ENCODE results near the gene FADS1. TPM values are rescaled to one million over a fixed set of nuclear protein-coding genes. Genes with fewer than 3 reads are reported as not detected.

FADS1 gene
- total and polyA plus RNA-seq, 12 donors = 28.3 to 410 (median 102) TPM

GRCh38 chr11:61787928-61788491 lies 28.8 kb downstream of the FADS1 start:
- peaks cover under 1 to 10% of the 10 kb centered on the region in 2 donors for H3K4me1 ChIP-seq (replicated peaks in 1 of 2)
- TF ChIP-seq, protein P1, sequence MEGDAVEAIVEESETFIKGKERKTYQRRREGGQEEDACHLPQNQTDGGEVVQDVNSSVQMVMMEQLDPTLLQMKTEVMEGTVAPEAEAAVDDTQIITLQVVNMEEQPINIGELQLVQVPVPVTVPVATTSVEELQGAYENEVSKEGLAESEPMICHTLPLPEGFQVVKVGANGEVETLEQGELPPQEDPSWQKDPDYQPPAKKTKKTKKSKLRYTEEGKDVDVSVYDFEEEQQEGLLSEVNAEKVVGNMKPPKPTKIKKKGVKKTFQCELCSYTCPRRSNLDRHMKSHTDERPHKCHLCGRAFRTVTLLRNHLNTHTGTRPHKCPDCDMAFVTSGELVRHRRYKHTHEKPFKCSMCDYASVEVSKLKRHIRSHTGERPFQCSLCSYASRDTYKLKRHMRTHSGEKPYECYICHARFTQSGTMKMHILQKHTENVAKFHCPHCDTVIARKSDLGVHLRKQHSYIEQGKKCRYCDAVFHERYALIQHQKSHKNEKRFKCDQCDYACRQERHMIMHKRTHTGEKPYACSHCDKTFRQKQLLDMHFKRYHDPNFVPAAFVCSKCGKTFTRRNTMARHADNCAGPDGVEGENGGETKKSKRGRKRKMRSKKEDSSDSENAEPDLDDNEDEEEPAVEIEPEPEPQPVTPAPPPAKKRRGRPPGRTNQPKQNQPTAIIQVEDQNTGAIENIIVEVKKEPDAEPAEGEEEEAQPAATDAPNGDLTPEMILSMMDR (IDR thresholded peaks at IDR 0.05) = peak in 3 of 6 experiments; percentile 14 to 26 (median 23)
- TF ChIP-seq POLR2A (IDR thresholded peaks at IDR 0.05) = no peak
- no peaks in the 10 kb centered on the region for H3K9me3 ChIP-seq (replicated peaks in 1 of 3)
- peaks cover 0 to 56% of the 10 kb centered on the region in 2 donors for H3K36me3 ChIP-seq (replicated peaks in 1 of 2)
- no peak for DNase-seq
- intact Hi-C loops (cut with DNase I) = loop anchor here in 1 of 2 donors (10.0 kb wide), 2 partner anchors 167 to 327 kb away; partner anchors contain the start of gene BEST1
- no peaks in the 10 kb centered on the region for H3K27me3 ChIP-seq
- no peak overlapping the region for H3K27ac ChIP-seq
- 48 to 63% (median 57%) methylated on average over 8 to 9 of the region's 9 CpGs for WGBS, 4 donors
- H3K4me3 ChIP-seq = no peak overlapping the region

- 87 to 93% (median 88%) methylated on average over 6 to 11 of the region's 11 CpGs for WGBS, 4 donors
- Histone ChIP-seq H3K4me1 (replicated peaks in 1 of 2) (no peaks in the 10 kb centered on the region), H3K27ac (no peak overlapping the region), H3K9me3 (replicated peaks in 1 of 3) (no peaks in the 10 kb centered on the region), H3K4me3 (no peak overlapping the region), H3K27me3 (no peaks in the 10 kb centered on the region), H3K36me3 (replicated peaks in 1 of 2) (peaks cover 0 to 56% of the 10 kb centered on the region in 2 donors)
- TF ChIP-seq, protein P1 (IDR thresholded peaks at IDR 0.05) = no peak
- no peak for TF ChIP-seq POLR2A (IDR thresholded peaks at IDR 0.05)
- no peak for DNase-seq
- intact Hi-C loops (cut with DNase I) = loop anchor here in 1 of 2 donors (10.0 kb wide), 2 partner anchors 169 to 329 kb away; partner anchors contain the start of gene BEST1
Observed at GRCh38 chr11:61785837-61786402, 30.9 kb downstream of the FADS1 start.

DNA sequence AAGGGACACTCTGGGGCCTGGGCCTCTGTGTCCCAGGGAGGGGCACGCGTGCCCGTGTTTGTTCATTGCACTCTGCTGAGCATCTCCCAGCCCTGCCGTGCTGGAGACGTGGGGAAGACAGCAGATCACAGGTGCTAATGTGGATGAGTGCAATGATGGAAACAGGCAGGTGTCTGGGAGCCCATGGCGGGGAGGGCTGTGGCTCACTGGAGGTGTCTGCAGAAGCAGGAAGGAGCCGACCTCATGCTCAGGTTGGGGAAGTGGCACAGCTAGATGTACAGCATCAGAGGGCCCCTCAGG lies 32.3 kb downstream of the FADS1 start:
- intact Hi-C loops (cut with DNase I) = loop anchor here in 1 of 2 donors (10.0 kb wide), 2 partner anchors 170 to 330 kb away; partner anchors contain the start of gene BEST1
- Histone ChIP-seq H3K4me3 (no peak overlapping the region), H3K27me3 (no peaks in the 10 kb centered on the region), H3K27ac (no peak overlapping the region), H3K9me3 (replicated peaks in 1 of 3) (no peaks in the 10 kb centered on the region), H3K36me3 (replicated peaks in 1 of 2) (peaks cover 0 to 45% of the 10 kb centered on the region in 2 donors), H3K4me1 (replicated peaks in 1 of 2) (no peaks in the 10 kb centered on the region)
- 76 to 86% (median 84%) methylated on average over 7 of the region's 7 CpGs for WGBS, 4 donors
- TF ChIP-seq POLR2A (IDR thresholded peaks at IDR 0.05) = no peak
- TF ChIP-seq, protein P1 (IDR thresholded peaks at IDR 0.05) = no peak
- DNase-seq = no peak

GRCh38 chr11:61783717-61784505 lies 32.9 kb downstream of the FADS1 start:
- 72 to 82% (median 75%) methylated on average over 7 to 13 of the region's 13 CpGs for whole genome bisulfite sequencing, 4 donors
- intact Hi-C loops (cut with DNase I) = loop anchor here in 1 of 2 donors (10.0 kb wide), 2 partner anchors 171 to 331 kb away; partner anchors contain the start of gene BEST1
- Histone ChIP-seq H3K36me3 (replicated peaks in 1 of 2) (peaks cover 0 to 39% of the 10 kb centered on the region in 2 donors), H3K9me3 (replicated peaks in 1 of 3) (no peaks in the 10 kb centered on the region), H3K27me3 (no peaks in the 10 kb centered on the region), H3K4me3 (no peak overlapping the region), H3K4me1 (replicated peaks in 1 of 2) (no peaks in the 10 kb centered on the region), H3K27ac (no peak overlapping the region)
- DNase-seq = no peak
- TF ChIP-seq, protein P1 (IDR thresholded peaks at IDR 0.05) = no peak
- no peak for TF ChIP-seq POLR2A (IDR thresholded peaks at IDR 0.05)
